SK-N-SH (cell line): ENCODE results near the gene PAXX.

Experiments used
- FOXM1 ChIP-seq: IDR thresholded peaks from 2 replicates; pipeline ENCODE4 v1.4.0; 2012; ENCODE audit warnings: low read depth, mild to moderate bottlenecking
- JUND ChIP-seq: IDR thresholded peaks from 2 replicates; pipeline ENCODE4 v1.4.0; 2012
- POLR2AphosphoS5 ChIP-seq: IDR thresholded peaks from 2 replicates; pipeline ENCODE4 v1.6.1; 2012; ENCODE audit warnings: low read depth, low read length
- RAD21 ChIP-seq: IDR thresholded peaks from 2 replicates; pipeline ENCODE4 v1.6.1; 2012; ENCODE audit warnings: mild to moderate bottlenecking, low read length
- RCOR1 ChIP-seq: fragments of 150-350 bp; IDR thresholded peaks from 2 replicates; pipeline ENCODE4 v1.6.1; 2017; ENCODE audit warnings: antibody characterized with exemption, low read length
- RXRA ChIP-seq: IDR thresholded peaks from 2 replicates; pipeline ENCODE4 v1.4.0; 2012; ENCODE audit warnings: low read depth, mild to moderate bottlenecking, borderline replicate concordance
- SIN3A ChIP-seq: IDR thresholded peaks from 2 replicates; pipeline ENCODE4 v1.6.1; 2012; ENCODE audit warnings: low read depth, mild to moderate bottlenecking, low read length, moderate library complexity, borderline replicate concordance
- TAF1 ChIP-seq: IDR thresholded peaks from 2 replicates; pipeline ENCODE4 v1.6.1; 2012; ENCODE audit warnings: low read depth, mild to moderate bottlenecking, low read length, moderate library complexity, borderline replicate concordance
- TCF12 ChIP-seq: IDR thresholded peaks from 2 replicates; pipeline ENCODE4 v1.4.0; 2012
- TEAD4 ChIP-seq: IDR thresholded peaks from 2 replicates; pipeline ENCODE4 v1.4.0; 2012; ENCODE audit warnings: mild to moderate bottlenecking, borderline replicate concordance; ENCODE audit not compliant: insufficient read depth
- TF ChIP-seq, protein P1 (sequence below): fragments of 200-600 bp; sonication (generic); IDR thresholded peaks from 2 replicates; pipeline ENCODE4 v1.6.1; 2017; ENCODE audit warnings: antibody characterized with exemption, mild to moderate bottlenecking, moderate library complexity

- TF ChIP-seq RAD21 = no peak
- TF ChIP-seq, protein P1, sequence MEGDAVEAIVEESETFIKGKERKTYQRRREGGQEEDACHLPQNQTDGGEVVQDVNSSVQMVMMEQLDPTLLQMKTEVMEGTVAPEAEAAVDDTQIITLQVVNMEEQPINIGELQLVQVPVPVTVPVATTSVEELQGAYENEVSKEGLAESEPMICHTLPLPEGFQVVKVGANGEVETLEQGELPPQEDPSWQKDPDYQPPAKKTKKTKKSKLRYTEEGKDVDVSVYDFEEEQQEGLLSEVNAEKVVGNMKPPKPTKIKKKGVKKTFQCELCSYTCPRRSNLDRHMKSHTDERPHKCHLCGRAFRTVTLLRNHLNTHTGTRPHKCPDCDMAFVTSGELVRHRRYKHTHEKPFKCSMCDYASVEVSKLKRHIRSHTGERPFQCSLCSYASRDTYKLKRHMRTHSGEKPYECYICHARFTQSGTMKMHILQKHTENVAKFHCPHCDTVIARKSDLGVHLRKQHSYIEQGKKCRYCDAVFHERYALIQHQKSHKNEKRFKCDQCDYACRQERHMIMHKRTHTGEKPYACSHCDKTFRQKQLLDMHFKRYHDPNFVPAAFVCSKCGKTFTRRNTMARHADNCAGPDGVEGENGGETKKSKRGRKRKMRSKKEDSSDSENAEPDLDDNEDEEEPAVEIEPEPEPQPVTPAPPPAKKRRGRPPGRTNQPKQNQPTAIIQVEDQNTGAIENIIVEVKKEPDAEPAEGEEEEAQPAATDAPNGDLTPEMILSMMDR = no peak
- no peak for TF ChIP-seq TEAD4
- TF ChIP-seq SIN3A = no peak
- no peak for TF ChIP-seq JUND
- TF ChIP-seq POLR2AphosphoS5 = no peak
- no peak for TF ChIP-seq TCF12
- no peak for TF ChIP-seq RCOR1
- TF ChIP-seq RXRA = no peak
- no peak for TF ChIP-seq FOXM1
- TF ChIP-seq TAF1 = no peak
Measured at GRCh38 chr9:136985853-136986252, 6.4 kb upstream of the PAXX start.
